A549 (cell line): ENCODE data around the gene RXRG. TPM values are rescaled to one million over a fixed set of nuclear protein-coding genes. Genes with fewer than 3 reads are reported as not detected.

ENCODE experiments used
- ATAC-seq, 2 experiments: fragments of 200-7000 bp in 1 of 2; fragments of >200 bp in 1 of 2; cut with Nextera tagmentation in 1 of 2; cut with Tn5 transposase in 1 of 2; 3 replicates each; pipeline versions ENCODE4 v1.8.0 to v1.9.1; 2018 to 2020; ENCODE audit warnings: mild to moderate bottlenecking in 1 of 2, moderate library complexity in 1 of 2
- CTCF ChIA-PET: fragments of 300-600 bp; sonication (Branson Sonifier 250); formaldehyde crosslinking; extraction: SDS; loops from one replicate; lab custom pipeline; 2021; ENCODE audit warnings: antibody characterized with exemption, inconsistent platforms; lab: Yijun Ruan, JAX
- POLR2A ChIA-PET: fragments of 350-600 bp; formaldehyde crosslinking; extraction: SDS; loops from one replicate; lab custom pipeline; 2021; ENCODE audit warnings: antibody characterized with exemption, inconsistent platforms; lab: Yijun Ruan, JAX
- DNase-seq, 2 experiments: peaks; one replicate each; pipeline versions ENCODE4 v3.0.0 to v3.0.0-alpha.2; 2011 to 2016; ENCODE audit warnings: low read depth in 1 of 2, low spot score in 1 of 2
- FAIRE-seq: peaks from 2 replicates; lab custom pipeline; 2011; peaks lifted over from hg19 to GRCh38; lab: Jason Lieb, UNC
- H3K27ac ChIP-seq, 2 experiments: fragments of >200 bp; sonication (Bioruptor Twin); formaldehyde crosslinking; 3 replicates each; pipeline ENCODE4 v1.5.1; 2016 to 2017
- H3K4me1 ChIP-seq: fragments of >200 bp; sonication (Bioruptor Twin); formaldehyde crosslinking; 3 replicates; pipeline ENCODE4 v1.6.1; 2016
- H3K4me2 ChIP-seq: fragments of >200 bp; sonication (Bioruptor Twin); formaldehyde crosslinking; 3 replicates; pipeline ENCODE4 v1.6.1; 2016
- H3K4me3 ChIP-seq: fragments of >200 bp; sonication (Bioruptor Twin); formaldehyde crosslinking; 3 replicates; pipeline ENCODE4 v1.5.1; 2016
- H3K9me3 ChIP-seq: fragments of >200 bp; sonication (Bioruptor Twin); formaldehyde crosslinking; 3 replicates; pipeline ENCODE4 v1.6.1; 2016
- CBX2 ChIP-seq: fragments of 200-600 bp; sonication (generic); IDR thresholded peaks from 2 replicates; pipeline ENCODE4 v1.6.1; 2016; ENCODE audit warnings: low read depth, mild to moderate bottlenecking, borderline replicate concordance
- EHMT2 ChIP-seq: fragments of 200-600 bp; sonication (generic); IDR thresholded peaks from 2 replicates; pipeline ENCODE4 v1.6.1; 2016; ENCODE audit warnings: antibody characterized with exemption, low read depth, mild to moderate bottlenecking, moderate library complexity
- FOSL2 ChIP-seq, 2 experiments: fragments of 450-650 bp in 1 of 2; fragments of >200 bp in 1 of 2; sonication (Bioruptor Twin) in 1 of 2; formaldehyde crosslinking; IDR thresholded peaks; 2 replicates each; pipeline versions ENCODE4 v1.5.0 to v1.6.1; 2016 to 2020; ENCODE audit warnings: mild to moderate bottlenecking in 1 of 2, moderate library complexity in 1 of 2
- FOXS1 ChIP-seq: fragments of 250-450 bp; sonication (Bioruptor Pico); IDR thresholded peaks from 2 replicates; pipeline ENCODE4 v1.5.0; 2020; ENCODE audit warnings: mild to moderate bottlenecking, moderate library complexity
- GATA3 ChIP-seq: IDR thresholded peaks from 2 replicates; pipeline ENCODE4 v1.6.1; 2012; ENCODE audit warnings: borderline replicate concordance
- HDAC2 ChIP-seq: fragments of 200-600 bp; sonication (generic); IDR thresholded peaks from 2 replicates; pipeline ENCODE4 v1.6.1; 2016
- HEYL ChIP-seq: fragments of 250-450 bp; sonication (Bioruptor Pico); IDR thresholded peaks from 2 replicates; pipeline ENCODE4 v1.8.0; 2021; ENCODE audit warnings: mild to moderate bottlenecking, moderate library complexity
- HOXB13 ChIP-seq: fragments of 250-450 bp; sonication (Bioruptor Pico); IDR thresholded peaks from 2 replicates; pipeline ENCODE4 v1.5.0; 2020; ENCODE audit warnings: low read depth, mild to moderate bottlenecking, moderate library complexity
- HOXB5 ChIP-seq: fragments of 250-450 bp; sonication (Bioruptor Pico); IDR thresholded peaks from 2 replicates; pipeline ENCODE4 v1.5.0; 2020; ENCODE audit warnings: mild to moderate bottlenecking, moderate library complexity
- JUNB ChIP-seq: fragments of >200 bp; sonication (Bioruptor Twin); formaldehyde crosslinking; IDR thresholded peaks from 2 replicates; pipeline ENCODE4 v1.6.1; 2016
- KDM1A ChIP-seq: fragments of 200-600 bp; sonication (generic); IDR thresholded peaks from 2 replicates; pipeline ENCODE4 v1.6.1; 2016; ENCODE audit warnings: low read depth, mild to moderate bottlenecking
- POLR2A ChIP-seq: IDR thresholded peaks from 2 replicates; pipeline ENCODE4 v1.6.1; 2012; ENCODE audit warnings: mild to moderate bottlenecking, low read length
- POLR2AphosphoS2 ChIP-seq: conservative IDR thresholded peaks from 2 replicates; pipeline ENCODE4 v1.6.1; 2012; ENCODE audit warnings: low read length, improper control_type of control experiment, inconsistent platforms
- RARB ChIP-seq: fragments of 250-450 bp; sonication (Bioruptor Pico); IDR thresholded peaks from 2 replicates; pipeline ENCODE4 v1.8.0; 2021; ENCODE audit warnings: mild to moderate bottlenecking, moderate library complexity
- TP53 ChIP-seq: fragments of 250-450 bp; sonication (Bioruptor Pico); IDR thresholded peaks from 2 replicates; pipeline ENCODE4 v1.5.0; 2021; ENCODE audit warnings: mild to moderate bottlenecking, moderate library complexity
- ZC3H11A ChIP-seq: fragments of 450-650 bp; IDR thresholded peaks from 2 replicates; pipeline ENCODE4 v1.6.1; 2014; ENCODE audit warnings: antibody characterized with exemption, mild to moderate bottlenecking
- ZNF302 ChIP-seq: fragments of 250-450 bp; sonication (Bioruptor Pico); IDR thresholded peaks from 2 replicates; pipeline ENCODE4 v1.9.0; 2021; ENCODE audit warnings: inconsistent platforms, mild to moderate bottlenecking, moderate library complexity
- ZSCAN20 ChIP-seq: fragments of 250-450 bp; sonication (Bioruptor Pico); IDR thresholded peaks from 2 replicates; pipeline ENCODE4 v1.8.0; 2022; ENCODE audit warnings: mild to moderate bottlenecking, moderate library complexity
- WGBS: methylation state at CpG from one replicate; pipeline ENCODE4 v1.1.6; 2017; ENCODE audit errors: missing lambda C conversion rate; 5-methylcytosine and 5-hydroxymethylcytosine counted together
- polyA plus RNA-seq, 4 experiments: library from polyadenylated mRNA; depleted of rRNA in 3 of 4; stranded (reverse); fragments of >200 nt; fragmentation: RNase III in 1 of 4; extraction: RNeasy Plus Mini Kit Qiagen cat#74134 plus additional on column Dnase treatment in 1 of 4; gene quantifications; 2 replicates in 3 of 4; 3 replicates in 1 of 4; pipeline ENCODE4 v1.2.3, GENCODE V29; 2011 to 2017
- TF ChIP-seq, protein P1 (sequence below): fragments of >200 bp; sonication (Bioruptor Twin); formaldehyde crosslinking; IDR thresholded peaks from 3 replicates; pipeline ENCODE4 v1.6.1; 2016
- TF ChIP-seq, protein P2 (sequence below): IDR thresholded peaks from 2 replicates; pipeline ENCODE4 v1.6.1; 2012
- TF ChIP-seq, protein P3 (sequence below): fragments of 150-350 bp; IDR thresholded peaks from 2 replicates; pipeline ENCODE4 v1.6.1; 2014; ENCODE audit warnings: low read depth, mild to moderate bottlenecking, low read length

RXRG gene
- polyA plus RNA-seq, 2 of the 4 experiments (the other 2 are of a cell fraction), result not detected

DNA sequence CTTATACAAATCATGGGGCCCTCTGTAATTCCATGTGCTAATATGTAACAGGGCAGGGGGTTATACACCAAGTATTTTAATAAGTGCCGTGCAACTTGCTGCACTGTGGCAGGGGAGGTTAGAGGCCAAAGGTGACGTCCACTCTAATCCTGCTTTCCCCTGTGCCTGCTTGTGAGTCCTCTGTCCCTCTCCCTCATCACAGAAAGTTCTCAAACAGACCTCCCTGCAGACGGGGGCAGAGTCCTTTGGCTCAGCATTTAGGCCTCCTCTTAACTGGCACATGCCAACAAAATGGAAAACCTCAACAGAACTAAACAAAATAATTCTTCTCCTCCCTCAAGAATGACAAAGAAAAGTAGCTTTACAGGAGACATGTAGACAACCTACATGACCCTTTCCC lies 2.9 kb downstream of the RXRG start:
- POLR2A ChIA-PET, result no interaction called here
- DNase-seq, result no peak
- CTCF ChIA-PET, result no interaction called here
- Histone ChIP-seq H3K4me3 (no peak overlapping the region), H3K9me3 (no peaks in the 10 kb centered on the region), H3K4me2 (no peak overlapping the region), H3K27ac (no peak overlapping the region), H3K4me1 (no peaks in the 10 kb centered on the region)
- no peak for ATAC-seq
- FAIRE-seq, result no peak
- WGBS, result 32% methylated on average over 3 of the region's 3 CpGs
- TF ChIP-seq GATA3 (no peak), EHMT2 (no peak), HDAC2 (no peak), RARB (CRISPR knock-in tag) (no peak)

DNA sequence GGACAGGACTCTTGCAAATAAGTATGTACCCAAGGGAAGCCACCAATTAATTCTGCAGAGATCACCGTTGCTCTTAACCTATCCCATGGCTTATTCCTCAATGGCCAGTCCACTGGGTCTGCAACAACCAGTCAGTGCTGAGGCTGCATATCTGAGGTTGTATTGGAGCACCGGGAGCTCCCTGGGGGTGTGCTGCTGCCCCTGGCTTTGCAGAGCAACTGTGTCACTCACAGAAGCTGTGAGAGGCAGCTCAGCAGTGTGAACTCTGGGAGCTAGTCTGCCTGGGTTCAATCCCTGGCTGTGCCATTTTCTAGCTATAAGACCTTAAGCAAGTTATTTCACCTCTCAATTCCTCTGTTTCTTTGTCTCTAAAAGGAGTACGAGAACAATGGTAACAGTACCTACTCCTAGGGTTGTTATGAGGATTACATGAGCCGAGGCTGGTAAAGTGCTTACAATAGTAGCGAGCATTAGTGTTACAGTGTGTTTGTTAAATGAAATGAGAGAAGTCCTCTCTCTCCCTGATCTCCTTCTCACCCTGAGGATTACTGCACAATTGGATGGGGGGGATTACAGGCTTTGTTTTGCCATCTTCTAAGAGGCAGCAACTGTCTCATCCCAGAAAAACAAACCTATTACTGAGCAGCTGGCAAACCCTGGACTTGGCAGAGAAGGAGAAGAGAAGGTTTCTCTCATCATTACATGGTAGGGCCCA lies 3.6 kb downstream of the RXRG start:
- H3K4me2 ChIP-seq, result no peak overlapping the region
- POLR2A ChIA-PET, result no interaction called here
- no peak for DNase-seq
- TF ChIP-seq TP53 (CRISPR knock-in tag) (no peak), HEYL (CRISPR knock-in tag) (no peak), GATA3 (no peak), HOXB5 (CRISPR knock-in tag) (no peak), ZC3H11A (no peak)
- TF ChIP-seq, all 56 proteins: peak for 0
- CTCF ChIA-PET, result no interaction called here
- H3K4me1 ChIP-seq, result no peaks in the 10 kb centered on the region
- ATAC-seq, result no peak
- no peak for FAIRE-seq
- H3K4me3 ChIP-seq, result no peak overlapping the region
- no peak overlapping the region for H3K27ac ChIP-seq
- WGBS, result 16% methylated on average over 5 of the region's 5 CpGs
- no peaks in the 10 kb centered on the region for H3K9me3 ChIP-seq

DNA sequence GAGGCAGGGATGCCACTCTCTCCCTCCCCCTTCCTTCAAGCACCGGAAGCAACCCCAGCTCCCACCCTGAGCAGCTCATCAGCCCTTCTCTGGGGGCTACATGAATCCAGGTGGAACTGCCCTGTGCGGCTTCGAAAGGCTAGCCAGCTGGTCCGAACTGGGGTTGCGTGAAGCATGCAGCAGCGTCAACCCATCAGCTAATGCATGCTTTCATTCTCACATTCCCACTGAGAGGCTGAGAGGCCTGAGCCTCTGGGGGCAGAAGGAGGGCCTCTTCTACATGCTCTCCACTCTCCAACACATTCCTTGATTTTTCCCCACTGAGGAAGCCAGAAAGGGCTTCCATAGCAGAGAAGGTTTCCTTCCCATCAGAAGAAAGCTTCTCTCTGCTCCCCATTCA lies 5.6 kb downstream of the RXRG start:
- CTCF ChIA-PET, result interaction anchor here (1.0 kb wide), 1 partner anchor 28 kb away, joined by 3 read pairs; no protein-coding TSS in a partner anchor
- H3K27ac ChIP-seq, result no peak overlapping the region
- TF ChIP-seq, protein P1, sequence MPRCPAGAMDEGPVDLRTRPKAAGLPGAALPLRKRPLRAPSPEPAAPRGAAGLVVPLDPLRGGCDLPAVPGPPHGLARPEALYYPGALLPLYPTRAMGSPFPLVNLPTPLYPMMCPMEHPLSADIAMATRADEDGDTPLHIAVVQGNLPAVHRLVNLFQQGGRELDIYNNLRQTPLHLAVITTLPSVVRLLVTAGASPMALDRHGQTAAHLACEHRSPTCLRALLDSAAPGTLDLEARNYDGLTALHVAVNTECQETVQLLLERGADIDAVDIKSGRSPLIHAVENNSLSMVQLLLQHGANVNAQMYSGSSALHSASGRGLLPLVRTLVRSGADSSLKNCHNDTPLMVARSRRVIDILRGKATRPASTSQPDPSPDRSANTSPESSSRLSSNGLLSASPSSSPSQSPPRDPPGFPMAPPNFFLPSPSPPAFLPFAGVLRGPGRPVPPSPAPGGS, result no peak
- no peak for TF ChIP-seq FOSL2 (IDR thresholded peaks at IDR 0.05)
- no peak for TF ChIP-seq FOSL2 (CRISPR knock-in tag; IDR thresholded peaks at IDR 0.05)
- no peak for TF ChIP-seq POLR2A
- TF ChIP-seq RARB (CRISPR knock-in tag), result no peak
- no peak for TF ChIP-seq HOXB13
- TF ChIP-seq FOXS1 (CRISPR knock-in tag), result no peak
- TF ChIP-seq, protein P2, sequence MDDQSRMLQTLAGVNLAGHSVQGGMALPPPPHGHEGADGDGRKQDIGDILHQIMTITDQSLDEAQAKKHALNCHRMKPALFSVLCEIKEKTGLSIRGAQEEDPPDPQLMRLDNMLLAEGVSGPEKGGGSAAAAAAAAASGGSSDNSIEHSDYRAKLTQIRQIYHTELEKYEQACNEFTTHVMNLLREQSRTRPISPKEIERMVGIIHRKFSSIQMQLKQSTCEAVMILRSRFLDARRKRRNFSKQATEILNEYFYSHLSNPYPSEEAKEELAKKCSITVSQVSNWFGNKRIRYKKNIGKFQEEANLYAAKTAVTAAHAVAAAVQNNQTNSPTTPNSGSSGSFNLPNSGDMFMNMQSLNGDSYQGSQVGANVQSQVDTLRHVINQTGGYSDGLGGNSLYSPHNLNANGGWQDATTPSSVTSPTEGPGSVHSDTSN, result no peak
- TF ChIP-seq POLR2AphosphoS2, result no peak
- TF ChIP-seq, protein P3, sequence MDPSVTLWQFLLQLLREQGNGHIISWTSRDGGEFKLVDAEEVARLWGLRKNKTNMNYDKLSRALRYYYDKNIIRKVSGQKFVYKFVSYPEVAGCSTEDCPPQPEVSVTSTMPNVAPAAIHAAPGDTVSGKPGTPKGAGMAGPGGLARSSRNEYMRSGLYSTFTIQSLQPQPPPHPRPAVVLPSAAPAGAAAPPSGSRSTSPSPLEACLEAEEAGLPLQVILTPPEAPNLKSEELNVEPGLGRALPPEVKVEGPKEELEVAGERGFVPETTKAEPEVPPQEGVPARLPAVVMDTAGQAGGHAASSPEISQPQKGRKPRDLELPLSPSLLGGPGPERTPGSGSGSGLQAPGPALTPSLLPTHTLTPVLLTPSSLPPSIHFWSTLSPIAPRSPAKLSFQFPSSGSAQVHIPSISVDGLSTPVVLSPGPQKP, result no peak
- TF ChIP-seq ZNF302 (CRISPR knock-in tag), result no peak
- TF ChIP-seq KDM1A, result no peak
- no peak for TF ChIP-seq JUNB
- no peak for TF ChIP-seq CBX2
- TF ChIP-seq GATA3, result no peak
- no peak for TF ChIP-seq ZC3H11A
- TF ChIP-seq HOXB5 (CRISPR knock-in tag), result no peak
- TF ChIP-seq ZSCAN20 (CRISPR knock-in tag), result no peak
- TF ChIP-seq TP53 (CRISPR knock-in tag), result no peak
- TF ChIP-seq, all 56 proteins: peak for 0
- DNase-seq (no peak), ATAC-seq (no peak), FAIRE-seq (no peak)
- WGBS, result 58% methylated on average over 6 of the region's 6 CpGs
- Histone ChIP-seq H3K9me3 (no peaks in the 10 kb centered on the region), H3K4me2 (no peak overlapping the region), H3K4me1 (no peaks in the 10 kb centered on the region), H3K4me3 (no peak overlapping the region)
- POLR2A ChIA-PET, result no interaction called here
